SU-DHL-6 (cell line): ENCODE data around the gene SLC26A9.

Source experiments
- H2AFZ ChIP-seq: fragments of 200-600 bp; sonication (generic); 2 replicates; pipeline ENCODE4 v1.6.1; 2014; ENCODE audit warnings: low read depth, mild to moderate bottlenecking, moderate library complexity, mixed read lengths, antibody characterized with exemption, low read length; ENCODE audit not compliant: severe bottlenecking
- H3F3A ChIP-seq: fragments of 200-600 bp; shearing (Covaris generic); 2 replicates; pipeline ENCODE4 v1.6.0; 2016; ENCODE audit warnings: antibody characterized with exemption, mild to moderate bottlenecking; ENCODE audit not compliant: insufficient read depth
- H3K27ac ChIP-seq: fragments of 200-600 bp; sonication (generic); 2 replicates; pipeline ENCODE4 v1.5.1; 2016; ENCODE audit warnings: low read depth, mild to moderate bottlenecking, low read length, moderate library complexity, mixed read lengths
- H3K27me3 ChIP-seq: fragments of 200-600 bp; sonication (generic), shearing (Covaris generic); 2 replicates; pipeline ENCODE4 v1.6.0; 2014; ENCODE audit warnings: mild to moderate bottlenecking, low read length
- H3K36me3 ChIP-seq: fragments of 200-600 bp; sonication (generic); 2 replicates; pipeline ENCODE4 v1.6.1; 2014; ENCODE audit warnings: mild to moderate bottlenecking, low read length, mixed read lengths
- H3K4me2 ChIP-seq: fragments of 300-600, 200-600 bp; shearing (Covaris generic), sonication (generic); 2 replicates; pipeline ENCODE4 v1.6.0; 2014; ENCODE audit warnings: low read length, low read depth, mild to moderate bottlenecking; ENCODE audit not compliant: poor library complexity, severe bottlenecking
- H3K4me3 ChIP-seq: fragments of 200-600 bp; sonication (generic); 2 replicates; pipeline ENCODE4 v1.5.1; 2014; ENCODE audit warnings: antibody characterized with exemption, low read length, mild to moderate bottlenecking, mixed read lengths; ENCODE audit not compliant: insufficient read depth, poor library complexity, severe bottlenecking
- H3K79me2 ChIP-seq: fragments of 200-600 bp; sonication (generic); 2 replicates; pipeline ENCODE4 v1.6.1; 2014; ENCODE audit warnings: mild to moderate bottlenecking, low read length, moderate library complexity; ENCODE audit not compliant: insufficient read depth
- H3K9ac ChIP-seq: fragments of 200-600 bp; sonication (generic); 2 replicates; pipeline ENCODE4 v1.7.0; 2014; ENCODE audit warnings: mild to moderate bottlenecking, low read length
- H3K9me2 ChIP-seq: fragments of 200-600 bp; sonication (generic); replicated peaks from 2 replicates; pipeline ENCODE4 v1.6.1; 2014; ENCODE audit warnings: low read length; ENCODE audit not compliant: insufficient read depth
- H3K9me3 ChIP-seq: fragments of 200-600 bp; sonication (generic); 2 replicates; pipeline ENCODE4 v1.6.1; 2014; ENCODE audit warnings: low read length, mixed read lengths; ENCODE audit not compliant: insufficient read depth
- H4K20me1 ChIP-seq: fragments of 200-600 bp; sonication (generic); 2 replicates; pipeline ENCODE4 v1.6.1; 2014; ENCODE audit warnings: low read depth, mild to moderate bottlenecking, antibody characterized with exemption, low read length, moderate library complexity, mixed read lengths
- EZH2phosphoT487 ChIP-seq: fragments of 200-600 bp; sonication (generic), shearing (Covaris generic); conservative IDR thresholded peaks from 2 replicates; pipeline ENCODE4 v1.6.1; 2018; ENCODE audit warnings: mild to moderate bottlenecking, antibody characterized with exemption, low read length, moderate library complexity, mixed read lengths
- TF ChIP-seq, protein P1 (sequence below): fragments of 200-600 bp; sonication (generic); IDR thresholded peaks from one replicate; pipeline ENCODE4 v1.5.1; 2017; ENCODE audit warnings: antibody characterized with exemption, mild to moderate bottlenecking, low read length, moderate library complexity; ENCODE audit not compliant: insufficient read depth, poor library complexity, severe bottlenecking

Gene SLC26A9

DNA sequence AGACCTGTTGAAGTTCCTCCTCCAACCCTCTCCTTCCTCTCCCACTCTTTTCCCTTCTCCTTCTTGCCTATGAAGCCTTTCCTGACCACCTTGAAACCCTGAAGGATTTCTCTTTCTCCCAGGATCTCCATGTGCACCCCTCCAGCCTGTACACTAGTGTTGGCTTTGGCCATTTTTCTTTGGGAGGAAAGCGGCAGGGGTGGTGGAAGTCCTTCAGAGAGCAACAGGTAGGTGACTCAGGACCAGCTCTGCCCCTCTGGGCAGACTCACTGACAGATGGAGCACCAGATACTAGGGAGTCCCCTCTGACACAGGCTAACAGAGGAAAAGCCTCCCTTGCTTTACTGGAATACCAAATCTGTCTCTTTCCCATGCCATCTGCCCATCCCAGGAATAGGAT, 4.6 kb downstream of the SLC26A9 start:
- Histone ChIP-seq H3K4me2 (no peak overlapping the region), H3K27me3 (no peaks in the 10 kb centered on the region), H3K9me3 (no peaks in the 10 kb centered on the region), H4K20me1 (no peaks in the 10 kb centered on the region), H3K4me3 (no peak overlapping the region), H3K9ac (no peak overlapping the region), H2AFZ (no peak overlapping the region), H3F3A (no peaks in the 10 kb centered on the region), H3K79me2 (no peaks in the 10 kb centered on the region), H3K27ac (no peak overlapping the region), H3K9me2 (no peaks in the 10 kb centered on the region), H3K36me3 (no peaks in the 10 kb centered on the region)
- TF ChIP-seq EZH2phosphoT487, result no peak
- TF ChIP-seq, protein P1, sequence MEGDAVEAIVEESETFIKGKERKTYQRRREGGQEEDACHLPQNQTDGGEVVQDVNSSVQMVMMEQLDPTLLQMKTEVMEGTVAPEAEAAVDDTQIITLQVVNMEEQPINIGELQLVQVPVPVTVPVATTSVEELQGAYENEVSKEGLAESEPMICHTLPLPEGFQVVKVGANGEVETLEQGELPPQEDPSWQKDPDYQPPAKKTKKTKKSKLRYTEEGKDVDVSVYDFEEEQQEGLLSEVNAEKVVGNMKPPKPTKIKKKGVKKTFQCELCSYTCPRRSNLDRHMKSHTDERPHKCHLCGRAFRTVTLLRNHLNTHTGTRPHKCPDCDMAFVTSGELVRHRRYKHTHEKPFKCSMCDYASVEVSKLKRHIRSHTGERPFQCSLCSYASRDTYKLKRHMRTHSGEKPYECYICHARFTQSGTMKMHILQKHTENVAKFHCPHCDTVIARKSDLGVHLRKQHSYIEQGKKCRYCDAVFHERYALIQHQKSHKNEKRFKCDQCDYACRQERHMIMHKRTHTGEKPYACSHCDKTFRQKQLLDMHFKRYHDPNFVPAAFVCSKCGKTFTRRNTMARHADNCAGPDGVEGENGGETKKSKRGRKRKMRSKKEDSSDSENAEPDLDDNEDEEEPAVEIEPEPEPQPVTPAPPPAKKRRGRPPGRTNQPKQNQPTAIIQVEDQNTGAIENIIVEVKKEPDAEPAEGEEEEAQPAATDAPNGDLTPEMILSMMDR, result no peak

DNA sequence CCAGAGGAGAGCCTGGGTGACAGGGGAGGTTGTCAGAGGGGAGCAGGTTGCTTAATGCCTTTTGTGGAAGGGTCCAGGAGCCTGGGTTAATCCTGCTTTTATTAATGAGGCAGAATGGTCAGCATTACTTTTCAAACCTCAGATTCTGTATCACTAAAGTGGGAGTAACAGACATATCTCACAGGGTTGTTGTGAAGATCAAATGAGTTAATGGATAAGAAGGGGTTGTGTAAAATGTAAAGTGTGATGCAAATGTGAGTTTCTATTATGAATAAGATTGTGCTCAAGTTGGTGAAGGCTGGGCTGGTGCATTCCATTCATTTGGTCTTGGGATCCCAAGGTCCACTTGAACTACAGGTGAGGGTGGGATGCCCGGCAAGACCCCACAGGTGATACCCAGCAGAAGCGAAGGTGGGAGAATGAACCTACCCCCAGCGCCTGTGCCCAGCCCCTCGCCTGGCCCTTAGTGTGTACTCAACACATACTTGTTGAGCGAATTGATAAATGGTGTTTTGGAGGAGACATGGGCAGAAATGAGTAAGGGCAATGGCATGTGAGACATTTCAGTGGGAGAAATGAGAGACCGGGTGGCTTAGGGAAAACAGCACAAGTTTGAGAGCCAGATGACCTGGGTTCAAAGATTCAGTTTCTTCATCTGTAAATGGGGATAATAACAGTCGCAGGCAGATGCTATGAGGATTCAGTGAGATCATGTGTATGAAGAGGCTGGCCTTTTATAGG, 6.2 kb downstream of the SLC26A9 start:
- Histone ChIP-seq H4K20me1 (no peaks in the 10 kb centered on the region), H3K9me3 (no peaks in the 10 kb centered on the region), H3K27ac (no peak overlapping the region), H2AFZ (no peak overlapping the region), H3K4me3 (no peak overlapping the region), H3K36me3 (no peaks in the 10 kb centered on the region), H3K79me2 (no peaks in the 10 kb centered on the region), H3K9ac (no peak overlapping the region), H3K4me2 (no peak overlapping the region), H3K27me3 (no peaks in the 10 kb centered on the region), H3K9me2 (no peaks in the 10 kb centered on the region), H3F3A (no peaks in the 10 kb centered on the region)
- no peak for TF ChIP-seq EZH2phosphoT487

DNA sequence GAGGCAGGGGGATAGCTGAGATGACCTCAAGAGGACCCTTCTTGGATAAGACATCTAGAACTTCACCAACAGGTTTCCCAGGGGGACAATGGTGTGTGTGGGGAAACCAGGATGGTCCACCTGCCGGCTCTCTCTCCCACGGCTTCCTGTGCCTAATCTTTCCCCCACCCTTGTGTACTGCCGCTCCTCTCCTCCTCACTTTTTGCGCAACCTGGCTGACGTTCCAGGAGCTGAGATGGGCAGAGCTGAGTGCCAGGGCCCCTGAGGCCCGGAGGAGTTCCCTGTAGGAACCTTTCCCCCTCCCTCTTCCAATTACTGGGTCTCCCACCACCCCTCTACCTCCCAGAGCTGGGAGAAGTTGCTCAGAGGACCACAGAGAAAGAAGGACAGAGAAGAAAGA, 6.9 kb downstream of the SLC26A9 start:
- Histone ChIP-seq H3K9me2 (no peaks in the 10 kb centered on the region), H4K20me1 (no peaks in the 10 kb centered on the region), H2AFZ (no peak overlapping the region), H3K9me3 (no peaks in the 10 kb centered on the region), H3K36me3 (no peaks in the 10 kb centered on the region), H3K4me2 (no peak overlapping the region), H3K27ac (no peak overlapping the region), H3K79me2 (no peaks in the 10 kb centered on the region), H3K9ac (no peak overlapping the region), H3F3A (no peaks in the 10 kb centered on the region), H3K4me3 (no peak overlapping the region), H3K27me3 (no peaks in the 10 kb centered on the region)
- TF ChIP-seq, protein P1, result no peak
- TF ChIP-seq EZH2phosphoT487, result no peak

DNA sequence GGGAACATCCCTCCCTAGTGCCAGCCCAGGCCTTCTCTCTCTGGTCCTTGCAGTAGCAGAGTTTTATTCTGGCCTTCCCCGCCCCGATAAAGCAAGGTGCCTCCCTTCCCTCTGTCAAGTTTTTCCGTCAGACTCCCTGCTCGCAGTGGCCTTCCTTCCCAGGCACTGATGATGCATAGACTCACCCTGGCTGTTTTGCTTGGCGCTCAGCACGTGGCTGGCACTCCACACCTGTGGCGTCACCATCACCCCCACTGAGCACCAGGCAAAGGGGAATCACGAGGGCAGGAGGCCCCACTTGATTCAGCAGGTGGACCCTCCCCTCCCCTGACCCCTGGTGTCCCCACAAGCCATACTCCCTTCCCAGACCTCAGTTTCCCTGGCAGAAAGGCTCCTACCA, 7.4 kb downstream of the SLC26A9 start:
- no peak for TF ChIP-seq EZH2phosphoT487
- TF ChIP-seq, protein P1, result no peak
- Histone ChIP-seq H4K20me1 (no peaks in the 10 kb centered on the region), H3K9me2 (no peaks in the 10 kb centered on the region), H3K4me3 (no peak overlapping the region), H3K9me3 (no peaks in the 10 kb centered on the region), H3K9ac (no peak overlapping the region), H3K79me2 (no peaks in the 10 kb centered on the region), H3K27me3 (no peaks in the 10 kb centered on the region), H3K36me3 (no peaks in the 10 kb centered on the region), H3F3A (no peaks in the 10 kb centered on the region), H2AFZ (no peak overlapping the region), H3K4me2 (no peak overlapping the region), H3K27ac (no peak overlapping the region)
